ENCODE data around the gene TMEM116. TPM values are rescaled to one million over a fixed set of nuclear protein-coding genes. Genes with fewer than 3 reads are reported as not detected.

The TMEM116 gene
- total RNA-seq, 2 experiments from 2014 or later, result 9.0 to 13.1 TPM

DNA sequence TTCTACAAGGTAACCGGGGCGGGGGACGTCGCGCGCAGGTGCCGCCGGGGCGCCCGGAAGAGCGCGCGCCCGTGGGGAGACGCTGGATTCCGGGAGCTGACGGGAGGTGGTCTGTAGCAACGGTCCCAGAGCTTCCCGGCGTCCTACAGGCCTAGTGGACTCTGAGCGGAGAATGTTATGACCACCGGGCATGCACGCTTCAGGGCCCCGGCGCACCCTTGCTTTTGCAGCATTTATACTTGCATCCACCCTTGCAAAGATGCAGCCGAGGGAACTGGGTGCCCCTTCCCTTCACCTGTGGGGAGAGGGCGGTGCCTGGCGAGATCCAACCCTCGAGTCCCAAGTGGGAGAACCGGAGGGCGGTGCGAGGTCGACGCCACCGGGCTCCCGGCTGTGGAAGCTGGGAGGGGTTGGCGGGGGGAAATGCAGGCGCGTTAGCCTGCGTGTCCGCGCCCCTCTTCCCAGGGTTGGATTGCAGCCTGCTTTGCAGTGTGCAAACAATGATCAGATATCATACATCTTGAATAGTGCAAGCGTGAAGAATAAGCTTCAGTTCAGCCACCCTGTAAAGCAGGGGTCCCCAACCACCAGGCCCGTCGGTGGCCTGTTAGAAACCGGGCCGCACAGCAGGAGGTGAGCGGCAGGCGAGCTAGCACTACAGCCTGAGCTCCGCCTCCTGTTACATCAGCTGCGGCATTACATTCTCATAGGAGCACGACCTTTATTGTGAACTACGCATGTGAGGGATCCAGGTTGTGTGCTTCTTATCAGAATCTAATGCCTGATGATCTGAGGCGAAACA is 837 bp upstream of the TMEM116 start:
- peak overlapping the region; percentile 46; the same call in 1 of the 2 replicates for H2AFZ ChIP-seq (ENCODE audit: low read length)

GRCh38 chr12:112011685-112012084 is 1.3 kb downstream of the TMEM116 start:
- H3K4me3 ChIP-seq (ENCODE audit: low read depth, low read length, poor library complexity, severe bottlenecking), result peak overlapping the region; percentile 88
- peak overlapping the region; percentile 98 for H3K4me2 ChIP-seq (ENCODE audit: low read length)
- peaks cover 16% of the 10 kb centered on the region for H3K36me3 ChIP-seq (ENCODE audit: insufficient read depth, low read length)
- ChIA-PET POLR2A (interaction anchor here (3.8 kb wide), 1 partner anchor 10 kb away, joined by 23 read pairs; no protein-coding TSS in a partner anchor), CTCF (ENCODE audit: unreplicated experiment) (no interaction called here)
- H3K79me2 ChIP-seq (ENCODE audit: insufficient read depth, low read depth, low read length), result peaks cover 28% of the 10 kb centered on the region
- H4K20me1 ChIP-seq (ENCODE audit: insufficient read depth, low read length), result peaks cover 12% of the 10 kb centered on the region
- peaks cover 29% of the 10 kb centered on the region for H3K4me1 ChIP-seq (ENCODE audit: insufficient read depth, low read length, poor library complexity, severe bottlenecking)
- no peak for DNase-seq (ENCODE audit: low spot score)
- TF ChIP-seq, protein P1, sequence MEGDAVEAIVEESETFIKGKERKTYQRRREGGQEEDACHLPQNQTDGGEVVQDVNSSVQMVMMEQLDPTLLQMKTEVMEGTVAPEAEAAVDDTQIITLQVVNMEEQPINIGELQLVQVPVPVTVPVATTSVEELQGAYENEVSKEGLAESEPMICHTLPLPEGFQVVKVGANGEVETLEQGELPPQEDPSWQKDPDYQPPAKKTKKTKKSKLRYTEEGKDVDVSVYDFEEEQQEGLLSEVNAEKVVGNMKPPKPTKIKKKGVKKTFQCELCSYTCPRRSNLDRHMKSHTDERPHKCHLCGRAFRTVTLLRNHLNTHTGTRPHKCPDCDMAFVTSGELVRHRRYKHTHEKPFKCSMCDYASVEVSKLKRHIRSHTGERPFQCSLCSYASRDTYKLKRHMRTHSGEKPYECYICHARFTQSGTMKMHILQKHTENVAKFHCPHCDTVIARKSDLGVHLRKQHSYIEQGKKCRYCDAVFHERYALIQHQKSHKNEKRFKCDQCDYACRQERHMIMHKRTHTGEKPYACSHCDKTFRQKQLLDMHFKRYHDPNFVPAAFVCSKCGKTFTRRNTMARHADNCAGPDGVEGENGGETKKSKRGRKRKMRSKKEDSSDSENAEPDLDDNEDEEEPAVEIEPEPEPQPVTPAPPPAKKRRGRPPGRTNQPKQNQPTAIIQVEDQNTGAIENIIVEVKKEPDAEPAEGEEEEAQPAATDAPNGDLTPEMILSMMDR (conservative IDR thresholded peaks at IDR 0.05; ENCODE audit: low read length), result no peak
- TF ChIP-seq EZH2phosphoT487 (IDR thresholded peaks at IDR 0.05; ENCODE audit: borderline replicate concordance, low read depth, low read length), result no peak
- intact Hi-C loops (cut with micrococcal nuclease; ENCODE audit: unreplicated experiment), result loop anchor here (2.0 kb wide), 3 partner anchors 17 to 413 kb away; partner anchors contain the start of gene ATXN2
- no peaks in the 10 kb centered on the region for H3K9me2 ChIP-seq (ENCODE audit: insufficient read depth, low read length)
- BruUV-seq (replicated peaks), result no TSS peak
- H3K9me3 ChIP-seq (ENCODE audit: low read length), result peaks cover 9% of the 10 kb centered on the region; the same call in 1 of the 2 replicates
- H3K27ac ChIP-seq (ENCODE audit: low read depth, low read length, poor library complexity, severe bottlenecking), result no peak overlapping the region
- H2AFZ ChIP-seq (ENCODE audit: low read length), result peak overlapping the region; percentile 67; the same call in 1 of the 2 replicates

More for the DNA sequence above, 837 bp upstream of the TMEM116 start:
- H3K9me3 ChIP-seq (ENCODE audit: low read length), result peaks cover 9% of the 10 kb centered on the region; the same call in 1 of the 2 replicates
- peak overlapping the region; percentile 92 for H3K27ac ChIP-seq (ENCODE audit: low read depth, low read length, poor library complexity, severe bottlenecking)
- BruUV-seq (replicated peaks), result no TSS peak
- POLR2A ChIA-PET, result interaction anchor here (0.7 to 3.8 kb wide), 11 partner anchors 9 to 1619 kb away, joined by 3 to 23 read pairs (median 4); partner anchors contain the start of gene TRAFD1
- H3K36me3 ChIP-seq (ENCODE audit: insufficient read depth, low read length), result peaks cover 35% of the 10 kb centered on the region
- intact Hi-C loops (cut with micrococcal nuclease; ENCODE audit: unreplicated experiment), result loop anchor here (1.0 to 2.0 kb wide), 7 partner anchors 19 to 415 kb away; partner anchors contain the start of genes ATXN2, HECTD4, MAPKAPK5 and RPL6
- peak overlapping the region; percentile 88 for H3K4me3 ChIP-seq (ENCODE audit: low read depth, low read length, poor library complexity, severe bottlenecking)
- TF ChIP-seq, protein P1 (conservative IDR thresholded peaks at IDR 0.05; ENCODE audit: low read length), result no peak; the same call in 1 of the 2 replicates
- no peak for TF ChIP-seq EZH2phosphoT487 (IDR thresholded peaks at IDR 0.05; ENCODE audit: borderline replicate concordance, low read depth, low read length)
- peaks cover 46% of the 10 kb centered on the region for H3K79me2 ChIP-seq (ENCODE audit: insufficient read depth, low read depth, low read length)
- CTCF ChIA-PET (ENCODE audit: unreplicated experiment), result no interaction called here
- H3K9me2 ChIP-seq (ENCODE audit: insufficient read depth, low read length), result no peaks in the 10 kb centered on the region
- DNase-seq (ENCODE audit: low spot score), result peak; percentile 88
- H3K4me1 ChIP-seq (ENCODE audit: insufficient read depth, low read length, poor library complexity, severe bottlenecking), result peaks cover 29% of the 10 kb centered on the region
- peak overlapping the region; percentile 96 for H3K4me2 ChIP-seq (ENCODE audit: low read length)
- peaks cover 12% of the 10 kb centered on the region for H4K20me1 ChIP-seq (ENCODE audit: insufficient read depth, low read length)

Data from OCI-LY7 (cell line).